Measurements from ENCODE around the gene TBCA. TPM values are rescaled to one million over a fixed set of nuclear protein-coding genes. Genes with fewer than 3 reads are reported as not detected.

The TBCA gene
- total RNA-seq, 1 experiment from 2014 or later, result 327 TPM

DNA sequence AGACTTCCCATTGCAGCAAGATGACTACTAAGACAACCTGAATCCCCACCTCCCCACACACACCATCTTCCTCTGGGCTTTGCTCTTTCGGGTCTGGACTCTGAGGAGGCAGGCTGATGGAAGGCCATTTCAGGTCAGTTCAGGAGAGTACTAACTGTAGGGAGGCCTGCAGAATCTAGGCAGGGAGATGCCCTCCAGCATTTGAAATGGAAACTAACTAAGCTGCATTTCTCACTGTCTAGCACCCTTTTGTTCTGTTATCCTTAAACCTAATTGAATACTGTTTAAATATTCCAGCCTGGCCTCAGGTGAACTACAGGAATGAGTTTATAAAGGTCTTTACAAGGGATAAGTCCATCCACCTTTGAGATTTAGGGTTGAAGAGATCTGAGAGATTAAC, 4.9 kb upstream of the TBCA start:
- TF ChIP-seq, protein P1, sequence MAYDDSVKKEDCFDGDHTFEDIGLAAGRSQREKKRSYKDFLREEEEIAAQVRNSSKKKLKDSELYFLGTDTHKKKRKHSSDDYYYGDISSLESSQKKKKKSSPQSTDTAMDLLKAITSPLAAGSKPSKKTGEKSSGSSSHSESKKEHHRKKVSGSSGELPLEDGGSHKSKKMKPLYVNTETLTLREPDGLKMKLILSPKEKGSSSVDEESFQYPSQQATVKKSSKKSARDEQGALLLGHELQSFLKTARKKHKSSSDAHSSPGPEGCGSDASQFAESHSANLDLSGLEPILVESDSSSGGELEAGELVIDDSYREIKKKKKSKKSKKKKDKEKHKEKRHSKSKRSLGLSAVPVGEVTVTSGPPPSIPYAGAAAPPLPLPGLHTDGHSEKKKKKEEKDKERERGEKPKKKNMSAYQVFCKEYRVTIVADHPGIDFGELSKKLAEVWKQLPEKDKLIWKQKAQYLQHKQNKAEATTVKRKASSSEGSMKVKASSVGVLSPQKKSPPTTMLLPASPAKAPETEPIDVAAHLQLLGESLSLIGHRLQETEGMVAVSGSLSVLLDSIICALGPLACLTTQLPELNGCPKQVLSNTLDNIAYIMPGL (CRISPR knock-in tag; IDR thresholded peaks at IDR 0.05), result no peak
- TF ChIP-seq ZNF317 (CRISPR knock-in tag; IDR thresholded peaks at IDR 0.05; ENCODE audit: borderline replicate concordance, low read depth) (no peak), PRRX2 (CRISPR knock-in tag; IDR thresholded peaks at IDR 0.05) (no peak), NR2C2 (CRISPR knock-in tag; IDR thresholded peaks at IDR 0.05) (no peak), JUN (CRISPR knock-in tag; IDR thresholded peaks at IDR 0.05) (no peak), JAZF1 (CRISPR knock-in tag; IDR thresholded peaks at IDR 0.05) (no peak), ATF1 (CRISPR knock-in tag; IDR thresholded peaks at IDR 0.05) (no peak), ZNF219 (CRISPR knock-in tag; IDR thresholded peaks at IDR 0.05; ENCODE audit: borderline replicate concordance) (no peak)
- TF ChIP-seq, protein P2, sequence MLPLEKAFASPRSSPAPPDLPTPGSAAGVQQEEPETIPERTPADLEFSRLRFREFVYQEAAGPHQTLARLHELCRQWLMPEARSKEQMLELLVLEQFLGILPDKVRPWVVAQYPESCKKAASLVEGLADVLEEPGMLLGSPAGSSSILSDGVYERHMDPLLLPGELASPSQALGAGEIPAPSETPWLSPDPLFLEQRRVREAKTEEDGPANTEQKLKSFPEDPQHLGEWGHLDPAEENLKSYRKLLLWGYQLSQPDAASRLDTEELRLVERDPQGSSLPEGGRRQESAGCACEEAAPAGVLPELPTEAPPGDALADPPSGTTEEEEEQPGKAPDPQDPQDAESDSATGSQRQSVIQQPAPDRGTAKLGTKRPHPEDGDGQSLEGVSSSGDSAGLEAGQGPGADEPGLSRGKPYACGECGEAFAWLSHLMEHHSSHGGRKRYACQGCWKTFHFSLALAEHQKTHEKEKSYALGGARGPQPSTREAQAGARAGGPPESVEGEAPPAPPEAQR (CRISPR knock-in tag; IDR thresholded peaks at IDR 0.05), result no peak
- TF ChIP-seq, protein P3, sequence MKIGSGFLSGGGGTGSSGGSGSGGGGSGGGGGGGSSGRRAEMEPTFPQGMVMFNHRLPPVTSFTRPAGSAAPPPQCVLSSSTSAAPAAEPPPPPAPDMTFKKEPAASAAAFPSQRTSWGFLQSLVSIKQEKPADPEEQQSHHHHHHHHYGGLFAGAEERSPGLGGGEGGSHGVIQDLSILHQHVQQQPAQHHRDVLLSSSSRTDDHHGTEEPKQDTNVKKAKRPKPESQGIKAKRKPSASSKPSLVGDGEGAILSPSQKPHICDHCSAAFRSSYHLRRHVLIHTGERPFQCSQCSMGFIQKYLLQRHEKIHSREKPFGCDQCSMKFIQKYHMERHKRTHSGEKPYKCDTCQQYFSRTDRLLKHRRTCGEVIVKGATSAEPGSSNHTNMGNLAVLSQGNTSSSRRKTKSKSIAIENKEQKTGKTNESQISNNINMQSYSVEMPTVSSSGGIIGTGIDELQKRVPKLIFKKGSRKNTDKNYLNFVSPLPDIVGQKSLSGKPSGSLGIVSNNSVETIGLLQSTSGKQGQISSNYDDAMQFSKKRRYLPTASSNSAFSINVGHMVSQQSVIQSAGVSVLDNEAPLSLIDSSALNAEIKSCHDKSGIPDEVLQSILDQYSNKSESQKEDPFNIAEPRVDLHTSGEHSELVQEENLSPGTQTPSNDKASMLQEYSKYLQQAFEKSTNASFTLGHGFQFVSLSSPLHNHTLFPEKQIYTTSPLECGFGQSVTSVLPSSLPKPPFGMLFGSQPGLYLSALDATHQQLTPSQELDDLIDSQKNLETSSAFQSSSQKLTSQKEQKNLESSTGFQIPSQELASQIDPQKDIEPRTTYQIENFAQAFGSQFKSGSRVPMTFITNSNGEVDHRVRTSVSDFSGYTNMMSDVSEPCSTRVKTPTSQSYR (CRISPR knock-in tag; IDR thresholded peaks at IDR 0.05), result no peak
- TF ChIP-seq, protein P4, sequence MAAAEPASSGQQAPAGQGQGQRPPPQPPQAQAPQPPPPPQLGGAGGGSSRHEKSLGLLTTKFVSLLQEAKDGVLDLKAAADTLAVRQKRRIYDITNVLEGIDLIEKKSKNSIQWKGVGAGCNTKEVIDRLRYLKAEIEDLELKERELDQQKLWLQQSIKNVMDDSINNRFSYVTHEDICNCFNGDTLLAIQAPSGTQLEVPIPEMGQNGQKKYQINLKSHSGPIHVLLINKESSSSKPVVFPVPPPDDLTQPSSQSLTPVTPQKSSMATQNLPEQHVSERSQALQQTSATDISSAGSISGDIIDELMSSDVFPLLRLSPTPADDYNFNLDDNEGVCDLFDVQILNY (CRISPR knock-in tag; IDR thresholded peaks at IDR 0.05), result no peak
- TF ChIP-seq, protein P5, sequence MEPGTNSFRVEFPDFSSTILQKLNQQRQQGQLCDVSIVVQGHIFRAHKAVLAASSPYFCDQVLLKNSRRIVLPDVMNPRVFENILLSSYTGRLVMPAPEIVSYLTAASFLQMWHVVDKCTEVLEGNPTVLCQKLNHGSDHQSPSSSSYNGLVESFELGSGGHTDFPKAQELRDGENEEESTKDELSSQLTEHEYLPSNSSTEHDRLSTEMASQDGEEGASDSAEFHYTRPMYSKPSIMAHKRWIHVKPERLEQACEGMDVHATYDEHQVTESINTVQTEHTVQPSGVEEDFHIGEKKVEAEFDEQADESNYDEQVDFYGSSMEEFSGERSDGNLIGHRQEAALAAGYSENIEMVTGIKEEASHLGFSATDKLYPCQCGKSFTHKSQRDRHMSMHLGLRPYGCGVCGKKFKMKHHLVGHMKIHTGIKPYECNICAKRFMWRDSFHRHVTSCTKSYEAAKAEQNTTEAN (CRISPR knock-in tag; IDR thresholded peaks at IDR 0.05), result no peak
- TF ChIP-seq, protein P6, sequence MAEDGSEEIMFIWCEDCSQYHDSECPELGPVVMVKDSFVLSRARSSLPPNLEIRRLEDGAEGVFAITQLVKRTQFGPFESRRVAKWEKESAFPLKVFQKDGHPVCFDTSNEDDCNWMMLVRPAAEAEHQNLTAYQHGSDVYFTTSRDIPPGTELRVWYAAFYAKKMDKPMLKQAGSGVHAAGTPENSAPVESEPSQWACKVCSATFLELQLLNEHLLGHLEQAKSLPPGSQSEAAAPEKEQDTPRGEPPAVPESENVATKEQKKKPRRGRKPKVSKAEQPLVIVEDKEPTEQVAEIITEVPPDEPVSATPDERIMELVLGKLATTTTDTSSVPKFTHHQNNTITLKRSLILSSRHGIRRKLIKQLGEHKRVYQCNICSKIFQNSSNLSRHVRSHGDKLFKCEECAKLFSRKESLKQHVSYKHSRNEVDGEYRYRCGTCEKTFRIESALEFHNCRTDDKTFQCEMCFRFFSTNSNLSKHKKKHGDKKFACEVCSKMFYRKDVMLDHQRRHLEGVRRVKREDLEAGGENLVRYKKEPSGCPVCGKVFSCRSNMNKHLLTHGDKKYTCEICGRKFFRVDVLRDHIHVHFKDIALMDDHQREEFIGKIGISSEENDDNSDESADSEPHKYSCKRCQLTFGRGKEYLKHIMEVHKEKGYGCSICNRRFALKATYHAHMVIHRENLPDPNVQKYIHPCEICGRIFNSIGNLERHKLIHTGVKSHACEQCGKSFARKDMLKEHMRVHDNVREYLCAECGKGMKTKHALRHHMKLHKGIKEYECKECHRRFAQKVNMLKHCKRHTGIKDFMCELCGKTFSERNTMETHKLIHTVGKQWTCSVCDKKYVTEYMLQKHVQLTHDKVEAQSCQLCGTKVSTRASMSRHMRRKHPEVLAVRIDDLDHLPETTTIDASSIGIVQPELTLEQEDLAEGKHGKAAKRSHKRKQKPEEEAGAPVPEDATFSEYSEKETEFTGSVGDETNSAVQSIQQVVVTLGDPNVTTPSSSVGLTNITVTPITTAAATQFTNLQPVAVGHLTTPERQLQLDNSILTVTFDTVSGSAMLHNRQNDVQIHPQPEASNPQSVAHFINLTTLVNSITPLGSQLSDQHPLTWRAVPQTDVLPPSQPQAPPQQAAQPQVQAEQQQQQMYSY (CRISPR knock-in tag; IDR thresholded peaks at IDR 0.05), result no peak
- TF ChIP-seq, protein P7, sequence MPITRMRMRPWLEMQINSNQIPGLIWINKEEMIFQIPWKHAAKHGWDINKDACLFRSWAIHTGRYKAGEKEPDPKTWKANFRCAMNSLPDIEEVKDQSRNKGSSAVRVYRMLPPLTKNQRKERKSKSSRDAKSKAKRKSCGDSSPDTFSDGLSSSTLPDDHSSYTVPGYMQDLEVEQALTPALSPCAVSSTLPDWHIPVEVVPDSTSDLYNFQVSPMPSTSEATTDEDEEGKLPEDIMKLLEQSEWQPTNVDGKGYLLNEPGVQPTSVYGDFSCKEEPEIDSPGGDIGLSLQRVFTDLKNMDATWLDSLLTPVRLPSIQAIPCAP (CRISPR knock-in tag; IDR thresholded peaks at IDR 0.05), result no peak
- TF ChIP-seq, protein P8, sequence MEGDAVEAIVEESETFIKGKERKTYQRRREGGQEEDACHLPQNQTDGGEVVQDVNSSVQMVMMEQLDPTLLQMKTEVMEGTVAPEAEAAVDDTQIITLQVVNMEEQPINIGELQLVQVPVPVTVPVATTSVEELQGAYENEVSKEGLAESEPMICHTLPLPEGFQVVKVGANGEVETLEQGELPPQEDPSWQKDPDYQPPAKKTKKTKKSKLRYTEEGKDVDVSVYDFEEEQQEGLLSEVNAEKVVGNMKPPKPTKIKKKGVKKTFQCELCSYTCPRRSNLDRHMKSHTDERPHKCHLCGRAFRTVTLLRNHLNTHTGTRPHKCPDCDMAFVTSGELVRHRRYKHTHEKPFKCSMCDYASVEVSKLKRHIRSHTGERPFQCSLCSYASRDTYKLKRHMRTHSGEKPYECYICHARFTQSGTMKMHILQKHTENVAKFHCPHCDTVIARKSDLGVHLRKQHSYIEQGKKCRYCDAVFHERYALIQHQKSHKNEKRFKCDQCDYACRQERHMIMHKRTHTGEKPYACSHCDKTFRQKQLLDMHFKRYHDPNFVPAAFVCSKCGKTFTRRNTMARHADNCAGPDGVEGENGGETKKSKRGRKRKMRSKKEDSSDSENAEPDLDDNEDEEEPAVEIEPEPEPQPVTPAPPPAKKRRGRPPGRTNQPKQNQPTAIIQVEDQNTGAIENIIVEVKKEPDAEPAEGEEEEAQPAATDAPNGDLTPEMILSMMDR (IDR thresholded peaks at IDR 0.05), result no peak
- TF ChIP-seq, protein P9, sequence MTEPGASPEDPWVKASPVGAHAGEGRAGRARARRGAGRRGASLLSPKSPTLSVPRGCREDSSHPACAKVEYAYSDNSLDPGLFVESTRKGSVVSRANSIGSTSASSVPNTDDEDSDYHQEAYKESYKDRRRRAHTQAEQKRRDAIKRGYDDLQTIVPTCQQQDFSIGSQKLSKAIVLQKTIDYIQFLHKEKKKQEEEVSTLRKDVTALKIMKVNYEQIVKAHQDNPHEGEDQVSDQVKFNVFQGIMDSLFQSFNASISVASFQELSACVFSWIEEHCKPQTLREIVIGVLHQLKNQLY (CRISPR knock-in tag; IDR thresholded peaks at IDR 0.05), result no peak
- TF ChIP-seq, protein P10, sequence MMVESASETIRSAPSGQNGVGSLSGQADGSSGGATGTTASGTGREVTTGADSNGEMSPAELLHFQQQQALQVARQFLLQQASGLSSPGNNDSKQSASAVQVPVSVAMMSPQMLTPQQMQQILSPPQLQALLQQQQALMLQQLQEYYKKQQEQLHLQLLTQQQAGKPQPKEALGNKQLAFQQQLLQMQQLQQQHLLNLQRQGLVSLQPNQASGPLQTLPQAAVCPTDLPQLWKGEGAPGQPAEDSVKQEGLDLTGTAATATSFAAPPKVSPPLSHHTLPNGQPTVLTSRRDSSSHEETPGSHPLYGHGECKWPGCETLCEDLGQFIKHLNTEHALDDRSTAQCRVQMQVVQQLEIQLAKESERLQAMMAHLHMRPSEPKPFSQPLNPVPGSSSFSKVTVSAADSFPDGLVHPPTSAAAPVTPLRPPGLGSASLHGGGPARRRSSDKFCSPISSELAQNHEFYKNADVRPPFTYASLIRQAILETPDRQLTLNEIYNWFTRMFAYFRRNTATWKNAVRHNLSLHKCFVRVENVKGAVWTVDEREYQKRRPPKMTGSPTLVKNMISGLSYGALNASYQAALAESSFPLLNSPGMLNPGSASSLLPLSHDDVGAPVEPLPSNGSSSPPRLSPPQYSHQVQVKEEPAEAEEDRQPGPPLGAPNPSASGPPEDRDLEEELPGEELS (CRISPR knock-in tag; IDR thresholded peaks at IDR 0.05), result no peak
- Mint-ChIP-seq H3K4me3 (no peak overlapping the region), H3K9me3 (peaks cover 18% of the 10 kb centered on the region), H3K27me3 (ENCODE audit: low read depth) (peaks cover 6% of the 10 kb centered on the region), H3K27ac (no peak overlapping the region), H3K4me1 (peaks cover 13% of the 10 kb centered on the region), H3K36me3 (no peaks in the 10 kb centered on the region)
- CTCF ChIA-PET, result no interaction called here
- ATAC-seq (no peak), DNase-seq (ENCODE audit: low spot score) (no peak)
- POLR2A ChIA-PET, result no interaction called here

Measured in WTC11 (cell line).